Stimulated activated CD4-positive, alpha-beta T cell treated with anti-CD3 and anti-CD28 coated beads, Interleukin-15, amount 100 ng/mL, for 24 hours (primary cell): ENCODE measurements around the gene CACNA2D2.

Experiments
- DNase-seq: peaks from one replicate; pipeline ENCODE4 v3.0.0-alpha.2; 2020

Gene CACNA2D2

DNA sequence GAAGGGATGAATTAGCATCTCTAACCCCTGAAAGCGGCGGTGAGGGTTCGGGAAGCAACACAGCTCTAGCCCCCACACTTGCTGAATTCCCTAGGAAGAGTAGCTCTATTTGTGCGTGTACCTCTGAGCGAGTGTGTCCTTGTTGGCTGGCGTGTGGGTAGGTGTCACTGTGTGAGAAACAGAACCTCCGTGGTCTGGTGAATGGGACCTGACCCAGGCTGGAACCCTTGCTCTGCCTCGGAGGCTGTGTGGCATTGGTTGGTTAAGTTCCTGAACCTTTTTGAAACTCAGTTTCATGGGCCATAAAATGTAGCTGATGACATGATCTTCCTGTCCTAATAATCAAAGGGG, 143.7 kb downstream of the CACNA2D2 start:
- no peak for DNase-seq

- peak; percentile 97 for DNase-seq
Observed at GRCh38 chr3:50358911-50359759, 144.3 kb downstream of the CACNA2D2 start, which contains the start of gene TMEM115. TSS of gene TMEM115 (minus strand) at chr3:50359521. CDS start at chr3:50359063, 458 bp downstream.

- DNase-seq: no peak
Observed at GRCh38 chr3:50358355-50358910, 145.0 kb downstream of the CACNA2D2 start.

- no peak for DNase-seq
Observed at GRCh38 chr3:50357481-50357880, 146.0 kb downstream of the CACNA2D2 start.

DNA sequence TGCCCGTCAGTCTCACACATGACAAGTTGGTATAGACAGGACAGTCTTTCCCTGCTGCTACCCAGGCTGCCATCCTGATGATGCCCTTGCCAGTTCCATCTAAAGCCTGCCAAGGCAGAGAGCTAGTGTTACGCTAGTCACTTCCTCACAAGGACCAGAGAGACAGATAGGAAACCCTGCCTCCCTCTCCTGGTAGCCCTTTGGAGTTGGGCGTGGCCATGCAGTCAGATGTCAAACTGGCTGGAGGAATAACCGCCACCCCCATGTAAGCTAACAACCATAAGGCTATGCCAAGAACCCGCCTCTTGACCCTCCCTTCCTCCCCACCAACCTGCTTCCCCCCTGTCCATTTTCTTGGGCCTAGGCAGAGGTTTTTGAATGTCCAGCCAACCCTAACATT, 146.9 kb downstream of the CACNA2D2 start:
- no peak for DNase-seq

DNA sequence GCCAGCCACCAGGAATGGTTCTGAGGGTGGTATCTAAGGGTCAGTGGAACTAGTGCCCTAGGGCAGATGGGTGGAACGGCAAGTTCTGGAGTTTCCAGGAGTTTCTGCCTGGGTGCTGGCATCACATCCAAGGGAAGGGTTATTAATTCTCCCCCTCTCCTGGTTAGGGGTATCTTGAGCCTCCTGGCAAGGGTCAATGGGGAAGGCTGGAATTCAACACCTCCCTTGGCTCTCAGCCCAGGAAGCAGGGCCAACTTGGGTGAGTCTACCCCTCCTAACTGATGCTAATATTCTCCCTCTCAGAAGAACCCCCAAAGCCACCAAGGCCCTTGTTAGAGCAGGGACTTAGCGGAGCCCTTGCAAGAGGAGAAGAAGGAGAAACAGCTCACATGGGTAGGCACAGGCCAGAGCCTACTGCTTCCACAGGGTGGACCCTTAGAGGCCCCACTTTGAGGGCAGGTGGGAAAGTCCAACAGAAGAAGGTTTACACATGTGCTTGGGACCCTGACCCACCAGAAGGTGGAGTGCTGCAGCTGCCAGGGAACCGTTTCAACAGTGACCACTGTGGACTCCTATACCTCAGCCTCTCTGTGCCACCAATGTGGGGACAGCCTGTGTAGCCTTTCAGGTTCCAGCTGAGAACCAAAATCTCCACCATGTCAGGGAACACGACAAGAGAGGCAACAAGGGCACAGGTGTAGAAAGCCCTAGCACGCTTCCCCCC, 147.4 kb downstream of the CACNA2D2 start:
- no peak for DNase-seq

DNA sequence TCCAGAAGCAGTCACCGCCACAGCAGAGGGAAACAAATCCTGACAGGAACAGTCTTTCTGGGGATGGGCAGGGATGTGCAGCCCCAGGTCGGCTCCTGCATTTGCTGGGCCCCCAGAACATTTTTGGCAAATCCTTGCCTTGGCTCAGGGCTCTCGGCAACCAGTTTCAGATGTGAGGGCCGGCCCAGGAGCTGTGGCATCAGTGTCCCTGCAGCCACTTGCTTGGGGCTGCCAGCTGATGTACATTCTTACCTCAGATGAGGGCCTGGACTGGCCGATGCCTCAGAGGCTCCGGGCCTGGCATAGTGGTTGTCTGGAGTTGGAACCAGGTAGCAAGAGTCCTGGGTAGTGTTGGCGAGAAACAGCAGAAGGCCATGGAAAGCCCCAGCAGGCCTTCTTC, 148.6 kb downstream of the CACNA2D2 start:
- no peak for DNase-seq

DNA sequence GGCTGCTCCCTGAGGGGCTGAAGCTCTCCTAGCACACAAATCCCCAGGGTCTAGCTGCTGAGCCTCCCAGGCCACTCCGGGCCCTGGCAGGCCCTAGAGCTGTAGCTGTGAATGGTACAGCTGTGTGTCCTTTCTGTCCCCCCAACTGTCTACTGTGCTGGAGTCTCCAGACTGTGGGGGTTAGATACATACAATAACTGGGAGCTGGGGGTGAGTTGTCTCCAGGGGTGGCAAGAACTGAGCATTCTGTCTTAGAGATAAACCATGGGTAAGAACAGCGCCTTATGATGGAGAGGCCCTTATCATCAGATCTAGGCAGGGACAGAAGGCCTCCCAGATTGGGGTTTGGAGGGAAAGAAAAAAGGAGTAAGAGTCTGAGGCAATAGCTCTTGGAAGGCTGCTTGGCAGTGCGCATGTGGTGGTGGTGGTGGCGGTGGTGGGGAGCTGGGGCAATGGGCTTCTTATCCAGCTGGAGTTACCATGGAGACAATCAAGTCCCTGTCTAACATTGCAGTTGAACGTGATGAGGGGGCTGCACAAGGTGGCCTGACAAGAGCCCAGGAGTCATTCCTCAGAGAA, 149.2 kb downstream of the CACNA2D2 start:
- no peak for DNase-seq

- DNase-seq: no peak
Observed at GRCh38 chr3:50353245-50354004, 150.0 kb downstream of the CACNA2D2 start.

- no peak for DNase-seq
Observed at GRCh38 chr3:50352781-50353180, 150.7 kb downstream of the CACNA2D2 start.

GRCh38 chr3:50351323-50351697, 152.1 kb downstream of the CACNA2D2 start:
- no peak for DNase-seq

DNA sequence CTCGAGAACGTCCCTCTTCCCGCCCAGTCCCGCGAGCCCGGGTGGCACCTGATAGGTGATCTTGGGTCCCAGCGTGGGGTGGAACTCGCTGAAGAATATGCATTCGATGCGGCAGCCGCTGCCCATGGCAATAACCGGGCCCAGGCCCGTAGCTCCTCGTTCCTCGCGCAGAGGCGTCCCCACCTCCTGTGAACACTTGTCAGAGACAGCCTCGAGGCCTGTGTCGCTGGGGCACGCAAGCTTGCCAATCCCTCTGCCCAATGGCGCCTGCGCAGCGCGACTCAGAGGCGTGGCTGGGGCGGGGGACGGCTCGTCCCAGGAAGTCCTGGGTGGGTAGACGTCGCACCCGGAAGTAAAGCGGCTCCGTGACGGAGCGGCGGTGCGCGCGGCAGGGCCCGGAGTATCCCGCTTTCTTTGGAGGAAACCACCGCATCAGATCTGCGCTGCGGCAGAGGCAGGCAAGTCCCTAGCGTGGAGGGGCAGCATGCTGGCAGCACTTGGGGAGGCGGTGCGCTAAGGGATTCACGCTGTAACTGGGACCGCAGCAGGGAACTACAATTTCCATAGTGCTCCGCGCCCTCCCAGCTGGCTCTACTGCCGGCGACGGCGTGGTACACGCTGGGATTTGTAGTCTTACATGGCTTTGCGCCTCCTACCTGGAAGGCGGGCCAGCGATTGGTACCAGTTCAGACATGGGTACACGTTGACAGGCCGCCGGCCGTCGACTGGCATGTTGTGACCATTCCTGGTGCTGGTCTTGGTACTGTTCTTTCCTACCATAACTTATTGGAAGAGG, 152.7 kb downstream of the CACNA2D2 start, which contains the start of the genes CYB561D2 and NPRL2:
Gene CYB561D2, plus strand, starts transcription at position 336 of the 796 bp plus-strand sequence. CDS start 572 bp downstream, outside the sequence.
Gene NPRL2, minus strand, starts transcription at position 249 of the 796 bp plus-strand sequence. Its CDS starts 123 bp downstream, at position 126.
- DNase-seq: peak; percentile 99

GRCh38 chr3:50350213-50350526, 153.3 kb downstream of the CACNA2D2 start:
- DNase-seq: no peak

GRCh38 chr3:50347187-50347813, 156.1 kb downstream of the CACNA2D2 start:
- DNase-seq: peak; percentile 81

- DNase-seq: peak; percentile 87
Observed at GRCh38 chr3:50345586-50346234, 157.7 kb downstream of the CACNA2D2 start, which contains the start of gene ZMYND10. TSS of gene ZMYND10 (minus strand) at chr3:50345732. CDS start at chr3:50345579, 153 bp downstream.

DNA sequence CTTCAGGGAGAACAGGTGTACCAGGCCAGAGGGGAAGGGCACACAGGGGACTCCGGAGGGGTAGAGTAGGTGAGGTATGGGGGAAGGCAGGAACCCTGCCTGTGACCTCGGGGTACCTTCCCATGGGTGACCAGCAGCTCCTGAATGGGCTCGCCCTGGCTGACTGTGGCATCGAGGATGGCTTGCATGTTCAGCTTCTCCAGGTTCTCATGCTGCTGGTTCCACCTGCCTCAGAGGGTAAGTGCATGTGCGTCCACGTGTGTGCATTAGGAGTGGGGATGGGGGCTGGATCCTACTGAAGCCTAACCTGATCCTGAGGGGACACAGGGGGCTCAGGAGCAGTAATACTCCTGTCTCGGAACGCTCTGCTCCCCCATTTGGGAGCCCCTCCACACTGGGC, 158.4 kb downstream of the CACNA2D2 start:
- no peak for DNase-seq

DNA sequence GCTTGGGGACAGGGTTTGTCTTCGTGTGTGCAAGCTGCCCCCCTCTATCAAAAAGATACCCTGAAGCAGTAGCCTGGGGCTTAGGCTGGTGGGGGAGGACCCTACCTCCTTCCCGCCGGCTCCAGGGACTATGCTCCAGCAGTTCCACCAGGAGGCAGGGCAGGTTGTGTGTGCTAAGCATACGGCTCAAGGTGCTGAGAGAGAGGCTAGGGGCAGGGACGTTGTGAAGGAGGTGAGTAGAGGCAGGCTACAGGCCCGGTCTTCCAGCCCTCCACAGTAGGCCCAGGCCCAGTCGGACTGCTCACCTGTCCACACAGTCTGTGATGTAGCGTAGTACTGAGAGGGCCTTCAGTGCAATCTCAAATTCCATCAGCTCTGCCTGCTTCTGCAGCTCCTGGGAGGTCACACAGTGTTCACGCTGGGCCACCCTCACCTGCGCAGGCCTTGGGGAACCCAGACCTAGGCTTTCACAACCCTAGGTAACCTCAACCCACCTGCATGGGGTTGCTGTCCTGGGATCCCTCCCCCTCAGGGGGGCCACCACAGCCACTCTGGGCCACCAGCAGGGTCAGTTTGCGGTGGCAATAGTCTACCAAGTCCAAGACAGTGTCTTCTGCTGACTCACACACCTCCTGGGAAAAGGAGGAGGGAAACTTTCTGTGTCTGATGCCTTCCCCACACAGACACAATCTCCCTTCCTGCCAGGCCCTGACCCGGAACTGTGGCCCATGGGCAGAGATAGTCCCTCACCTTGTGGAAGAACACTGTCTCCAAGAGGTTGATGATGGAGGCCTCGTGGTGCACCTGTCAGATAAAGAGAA, 160.4 kb downstream of the CACNA2D2 start:
- no peak for DNase-seq

DNA sequence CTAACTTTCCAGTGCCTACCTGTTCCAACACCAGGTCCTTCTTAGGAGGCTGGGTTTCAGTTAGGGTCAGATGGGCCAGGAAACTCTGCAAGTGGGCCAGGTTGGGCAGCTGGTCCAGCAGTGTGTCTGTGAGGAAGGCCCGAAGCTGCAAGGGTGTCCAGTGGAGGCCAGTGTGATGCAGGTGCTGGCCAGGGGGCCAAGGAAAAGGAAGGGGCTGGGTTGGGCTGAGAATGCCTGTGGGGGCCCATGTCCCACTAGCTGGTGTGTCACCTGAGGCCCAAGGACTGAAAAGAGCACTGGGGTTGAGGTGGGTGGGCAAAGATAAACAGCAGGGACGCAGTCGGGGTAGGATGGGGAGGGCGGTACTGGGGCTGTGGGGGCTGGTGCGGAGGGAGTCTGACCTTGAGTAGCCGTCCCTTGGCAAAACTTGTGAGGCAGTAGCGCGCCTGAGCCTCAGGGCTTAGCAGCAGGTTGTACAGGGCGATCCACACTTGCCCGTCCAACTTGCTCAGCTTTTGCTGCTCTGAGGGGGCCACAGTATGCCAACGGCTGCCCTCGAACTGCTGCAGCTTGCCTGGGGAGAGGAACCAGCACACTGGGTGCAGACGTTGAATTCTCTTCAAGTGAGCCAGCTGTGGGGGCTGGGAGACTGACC, 161.3 kb downstream of the CACNA2D2 start:
- no peak for DNase-seq

- peak; percentile 26 for DNase-seq
Observed at GRCh38 chr3:50341537-50341936, 161.9 kb downstream of the CACNA2D2 start.
